Skeletal muscle cell (primary cell): Measurements from ENCODE around the gene STX2.
"Not testable (repeated sequence)": the region's sequence is repeated elsewhere in the genome, so short reads cannot be mapped to it uniquely, and the experiment has no call there.

Experiments used
- DNase-seq: peaks from one replicate; pipeline ENCODE4 v3.0.0-alpha.2; 2010; ENCODE audit warnings: low read depth
- H3K4me3 ChIP-seq: 2 replicates; pipeline ENCODE4 v1.5.1; 2011; ENCODE audit warnings: low read depth, mild to moderate bottlenecking, control low read depth, low read length, moderate library complexity

Gene STX2

DNA sequence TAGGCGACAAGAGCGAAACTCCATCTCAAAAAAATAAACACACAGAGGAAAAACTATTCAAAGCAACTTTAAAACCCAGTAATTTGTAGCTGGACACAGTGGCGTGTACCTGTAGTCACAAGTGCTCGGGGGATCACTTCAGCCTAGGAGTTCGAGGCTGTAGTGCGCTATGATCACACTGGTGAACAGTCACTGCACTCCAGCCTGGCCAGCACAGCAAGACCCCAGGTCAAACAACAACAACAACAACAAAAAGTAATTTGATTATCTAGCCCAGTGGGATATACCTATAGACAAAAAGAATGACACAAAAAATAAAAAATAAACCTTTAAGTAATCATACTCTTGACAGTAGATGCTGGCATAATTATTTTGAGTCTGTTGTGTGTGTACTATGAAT, 29.3 kb downstream of the STX2 start:
- no peak overlapping the region for H3K4me3 ChIP-seq
- no peak for DNase-seq

DNA sequence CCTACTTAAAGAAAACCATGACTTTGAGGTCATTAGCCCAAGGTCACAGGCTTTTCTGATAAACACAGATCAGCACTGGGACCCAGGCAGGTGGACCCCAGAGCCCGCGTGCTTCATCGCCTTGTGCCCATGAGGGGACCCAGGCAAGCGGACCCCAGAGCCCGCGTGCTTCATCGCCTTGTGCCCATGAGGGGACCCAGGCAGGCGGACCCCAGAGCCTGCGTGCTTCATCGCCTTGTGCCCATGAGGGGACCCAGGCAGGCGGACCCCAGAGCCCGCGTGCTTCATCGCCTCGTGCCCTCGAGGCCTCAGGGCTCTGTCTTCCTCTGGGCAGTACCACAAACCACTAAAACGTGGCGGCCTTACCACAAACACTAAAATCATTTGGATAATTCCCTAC, 31.7 kb downstream of the STX2 start:
- no peak overlapping the region for H3K4me3 ChIP-seq
- no peak for DNase-seq

DNA sequence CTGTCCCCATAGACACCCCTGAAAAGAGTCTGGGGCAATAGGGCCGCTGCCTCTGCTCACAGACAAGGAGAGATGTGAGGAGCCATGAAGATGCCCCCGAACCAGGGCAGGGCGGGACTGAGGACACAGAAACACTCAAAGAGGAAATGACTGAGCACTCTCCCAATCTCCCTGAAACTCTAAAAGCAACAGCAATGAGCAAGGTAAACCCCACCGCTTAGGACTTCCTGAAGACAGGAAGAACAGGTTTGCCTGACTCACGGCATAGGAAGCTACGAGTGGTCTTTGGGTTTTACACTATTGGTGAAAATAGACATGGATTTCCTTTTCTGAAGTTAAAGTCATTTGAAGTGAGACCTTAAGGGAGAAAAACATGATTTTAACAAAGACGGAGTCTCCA, 32.5 kb downstream of the STX2 start:
- no peak for DNase-seq
- no peak overlapping the region for H3K4me3 ChIP-seq

DNA sequence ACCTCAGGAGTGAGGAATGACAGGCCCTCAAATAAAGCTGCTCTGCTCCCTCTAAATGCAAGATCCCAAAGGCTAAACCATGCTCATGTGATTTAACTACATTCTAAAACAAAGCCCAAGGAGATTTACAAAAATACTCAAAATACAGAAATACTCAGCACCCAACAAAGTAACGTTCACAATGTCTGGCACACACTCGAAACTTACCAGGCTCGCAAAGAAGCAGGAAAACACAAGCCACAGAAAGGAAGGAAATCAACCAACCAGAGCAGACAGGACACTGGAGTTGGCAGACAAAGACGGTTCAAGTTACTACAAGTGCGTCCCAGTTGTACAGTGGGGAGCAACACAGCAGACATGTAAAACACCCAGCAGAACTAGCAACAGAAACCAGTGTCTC, 33.4 kb downstream of the STX2 start:
- H3K4me3 ChIP-seq, result no peak overlapping the region
- DNase-seq, result no peak

DNA sequence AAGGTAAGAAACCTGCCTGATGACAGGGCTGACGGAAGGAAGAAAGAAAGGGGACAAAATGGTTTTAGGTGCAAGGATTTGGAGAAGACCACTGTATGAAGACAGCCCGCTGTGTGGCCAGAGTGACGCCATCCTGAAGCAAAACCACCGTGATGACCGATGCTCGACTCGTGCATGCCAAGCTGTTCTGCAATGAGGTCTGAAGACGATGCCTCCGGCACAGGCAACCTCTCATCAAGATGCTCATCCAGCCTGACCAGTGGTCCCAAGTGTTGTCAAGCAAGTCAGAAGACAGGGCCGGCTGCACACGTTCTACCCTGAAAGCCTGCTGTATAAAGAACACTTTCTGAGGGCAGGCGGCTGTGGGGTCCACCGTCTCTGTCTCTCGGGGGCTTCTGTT, 34.8 kb downstream of the STX2 start:
- DNase-seq, result no peak
- no peak overlapping the region for H3K4me3 ChIP-seq

DNA sequence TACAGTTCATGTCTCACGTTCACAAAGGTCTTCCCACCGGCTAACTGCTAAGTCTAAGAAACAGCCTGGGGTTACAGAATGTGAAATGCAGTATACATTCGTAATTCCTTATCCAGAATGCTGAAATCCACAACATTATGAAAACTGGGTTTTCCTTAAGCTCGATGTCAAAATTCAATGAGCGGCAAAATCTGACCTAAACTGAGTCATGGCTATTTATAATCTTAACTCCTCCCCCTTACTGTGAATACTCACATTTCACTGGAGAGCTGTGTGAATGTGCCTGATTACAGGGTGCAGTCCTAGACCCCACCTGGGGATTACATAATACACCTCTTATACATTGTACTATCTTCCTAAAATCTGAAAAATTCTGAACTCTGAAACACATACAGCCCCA, 35.3 kb downstream of the STX2 start:
- no peak for DNase-seq
- H3K4me3 ChIP-seq, result no peak overlapping the region

DNA sequence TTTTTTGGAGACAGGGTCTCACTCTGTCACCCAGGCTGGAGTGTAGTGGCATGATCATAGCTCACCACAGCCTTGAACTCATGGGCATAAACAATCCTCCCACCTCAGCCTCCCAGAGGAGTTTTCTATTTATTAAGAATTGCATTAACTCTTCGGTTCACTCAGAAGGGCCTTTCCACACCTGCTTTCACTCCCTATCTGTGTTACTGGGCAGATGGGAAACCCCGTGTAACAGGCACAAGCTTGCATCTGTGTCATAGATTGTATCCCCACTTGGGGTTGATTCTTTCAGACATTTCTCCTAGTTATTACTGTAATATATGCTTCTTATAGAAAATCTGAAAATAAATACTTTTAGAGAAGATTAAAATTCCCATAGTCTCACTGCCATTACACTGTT, 38.7 kb downstream of the STX2 start:
- DNase-seq, result no peak

DNA sequence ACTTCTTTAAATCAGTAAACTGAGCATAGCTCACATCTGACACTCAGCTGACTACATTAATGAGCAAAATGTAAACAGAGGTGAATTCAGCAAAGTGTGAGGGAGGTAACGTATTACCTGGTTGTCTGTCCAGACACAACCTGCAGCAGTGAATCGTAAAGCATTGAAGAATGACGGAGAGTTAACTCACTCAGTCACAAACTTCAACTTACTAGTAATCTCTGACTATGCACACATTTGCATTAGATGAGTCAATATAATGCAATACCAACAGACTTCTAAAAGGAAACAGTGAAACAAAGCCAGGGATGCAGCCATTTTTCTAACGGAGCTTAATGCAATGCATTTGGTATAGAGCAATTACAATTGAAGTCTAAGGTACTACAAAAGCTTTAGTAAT, 40.0 kb downstream of the STX2 start:
- no peak for DNase-seq
- no peak overlapping the region for H3K4me3 ChIP-seq

More for the DNA sequence above, 38.7 kb downstream of the STX2 start:
- no peak overlapping the region for H3K4me3 ChIP-seq

DNA sequence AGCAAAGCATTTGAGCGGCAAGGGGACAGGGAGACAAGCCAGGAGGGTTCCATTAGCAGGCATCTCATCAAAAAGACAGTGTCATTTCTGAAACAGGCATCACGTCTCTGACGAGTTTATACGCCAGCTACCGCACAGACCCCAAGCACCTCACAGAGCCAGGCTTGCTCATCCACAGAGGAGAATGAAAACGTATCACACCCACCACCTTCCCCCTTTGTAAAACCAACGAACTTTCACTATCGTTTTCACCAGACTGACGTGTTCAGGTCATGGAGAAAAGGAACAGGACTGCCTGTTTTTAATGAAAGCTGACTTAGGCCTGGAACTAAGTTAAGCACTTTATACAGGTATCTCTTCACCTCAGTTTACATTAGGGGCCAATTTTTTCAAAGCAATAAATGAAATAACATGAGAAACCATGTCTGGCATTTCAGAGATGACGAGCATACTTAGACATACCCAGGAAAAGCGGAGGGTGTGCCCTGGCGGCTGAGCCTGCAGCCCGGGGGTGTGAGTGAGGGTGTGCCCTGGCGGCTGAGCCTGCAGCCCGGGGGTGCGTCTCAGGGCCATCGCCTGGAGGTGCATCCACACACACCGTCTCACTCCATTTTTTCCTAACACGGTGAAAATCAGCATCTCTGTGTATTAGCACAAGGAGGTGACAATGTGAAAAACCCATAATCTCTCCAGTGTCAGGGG, 41.9 kb downstream of the STX2 start:
- H3K4me3 ChIP-seq, result no peak overlapping the region
- DNase-seq, result no peak

DNA sequence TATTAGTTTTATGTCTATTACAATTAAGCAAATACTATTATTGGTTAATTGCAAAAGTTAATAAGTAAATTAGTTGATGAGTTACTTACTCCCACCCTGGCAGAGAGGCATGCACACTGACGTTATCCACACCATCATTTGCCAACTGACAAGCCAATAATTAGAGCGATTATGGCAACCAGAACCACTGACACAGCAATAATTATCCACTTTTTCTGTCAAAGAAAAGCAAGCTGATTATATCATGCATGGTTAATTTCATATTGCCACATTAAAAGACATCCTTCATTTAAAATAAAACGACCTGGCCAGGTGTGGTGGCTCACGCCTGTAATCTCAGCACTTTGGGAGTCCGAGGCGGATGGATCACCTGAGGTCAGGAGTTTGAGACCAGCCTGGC, 43.1 kb downstream of the STX2 start:
- H3K4me3 ChIP-seq, result no peak overlapping the region
- DNase-seq, result no peak

DNA sequence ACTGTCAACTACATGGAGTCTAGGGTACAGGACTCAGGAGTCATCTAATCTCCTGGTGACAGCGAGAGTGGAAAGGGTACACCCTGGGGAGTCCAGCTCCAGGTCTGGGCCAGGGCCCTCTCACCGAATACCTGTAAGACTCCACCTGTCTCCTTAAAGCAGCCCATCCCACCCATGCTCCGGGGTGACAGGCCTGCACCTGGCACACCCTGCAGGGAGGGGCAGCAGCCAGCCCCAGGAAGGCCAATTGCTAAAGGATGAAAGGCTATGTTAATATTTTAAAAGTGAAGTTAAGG, 45.5 kb downstream of the STX2 start:
- H3K4me3 ChIP-seq, result no peak overlapping the region
- DNase-seq, result no peak

DNA sequence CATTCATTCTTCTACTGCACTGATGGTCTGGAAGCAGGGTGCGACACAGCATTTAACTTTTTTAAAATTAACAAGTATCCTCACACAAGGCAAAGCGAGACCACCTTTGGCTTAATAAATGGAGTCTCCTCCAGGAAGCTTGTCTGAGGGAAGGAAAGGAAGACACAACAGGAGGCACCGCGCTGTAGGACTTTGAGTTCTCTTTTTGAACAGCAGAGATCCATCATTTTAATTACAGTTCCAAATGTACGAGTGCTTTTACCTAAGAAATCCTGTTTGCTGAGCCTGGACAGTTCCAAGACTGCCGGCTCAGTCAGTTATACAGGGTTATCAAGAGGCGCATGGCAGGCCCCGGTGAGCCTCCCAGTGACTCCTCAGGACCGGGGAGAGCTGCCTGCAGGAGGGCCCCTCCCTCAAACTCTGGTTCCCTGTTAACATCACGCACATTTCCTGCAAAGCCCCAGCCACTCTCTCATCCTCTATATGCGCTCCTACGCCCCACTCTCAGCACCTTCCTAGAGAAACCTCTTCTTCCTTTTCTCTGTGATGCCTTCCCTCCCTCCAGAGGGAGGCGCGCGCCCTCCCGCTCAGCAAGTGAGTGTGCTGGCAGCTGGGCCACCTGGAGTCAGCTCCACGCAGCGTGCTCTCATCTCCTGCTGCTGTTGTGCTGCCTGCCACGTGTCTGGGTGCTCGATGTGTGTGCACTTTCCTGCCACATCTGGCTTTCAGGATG, 46.1 kb downstream of the STX2 start:
- H3K4me3 ChIP-seq, result no peak overlapping the region
- DNase-seq, result no peak

DNA sequence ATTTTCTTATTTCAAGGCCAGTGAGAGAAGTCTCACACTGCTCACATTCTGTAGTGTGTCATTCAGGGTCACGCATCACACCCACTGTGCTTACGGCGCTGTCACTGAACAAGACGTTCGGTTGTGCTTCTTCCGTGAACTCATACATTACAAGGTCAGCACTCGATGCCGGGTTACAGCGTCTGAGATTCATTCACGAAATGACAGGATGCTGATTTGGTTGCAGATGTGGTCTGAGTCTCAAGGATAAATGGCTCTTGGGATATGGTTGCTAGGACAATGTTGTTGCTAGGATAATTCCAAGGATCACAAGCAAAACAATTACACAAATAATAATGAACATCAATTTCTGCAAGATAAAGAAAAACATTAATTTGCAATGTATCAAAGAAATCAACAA, 47.4 kb downstream of the STX2 start:
- H3K4me3 ChIP-seq, result no peak overlapping the region
- DNase-seq, result no peak

DNA sequence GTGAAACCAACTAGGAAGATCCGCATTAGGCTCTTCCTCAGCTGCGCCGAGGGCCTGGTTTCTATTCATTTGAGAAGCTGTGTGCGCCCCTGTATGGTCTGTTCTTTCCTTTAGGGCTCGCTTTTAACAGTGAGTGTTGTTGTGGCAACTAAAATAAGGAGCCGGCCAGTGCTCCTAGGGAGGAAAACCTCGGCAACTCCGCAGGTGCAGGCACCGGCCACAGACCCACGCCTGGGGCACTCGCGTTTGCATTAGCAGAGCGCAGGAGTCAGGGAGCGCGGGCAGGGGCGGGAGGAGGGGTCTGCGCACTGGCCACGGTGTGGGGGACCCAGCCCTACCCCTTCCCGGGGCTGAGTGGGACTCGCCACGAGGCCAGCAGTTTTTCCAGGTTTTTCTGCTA, 50.5 kb downstream of the STX2 start:
- H3K4me3 ChIP-seq, result no peak overlapping the region

DNA sequence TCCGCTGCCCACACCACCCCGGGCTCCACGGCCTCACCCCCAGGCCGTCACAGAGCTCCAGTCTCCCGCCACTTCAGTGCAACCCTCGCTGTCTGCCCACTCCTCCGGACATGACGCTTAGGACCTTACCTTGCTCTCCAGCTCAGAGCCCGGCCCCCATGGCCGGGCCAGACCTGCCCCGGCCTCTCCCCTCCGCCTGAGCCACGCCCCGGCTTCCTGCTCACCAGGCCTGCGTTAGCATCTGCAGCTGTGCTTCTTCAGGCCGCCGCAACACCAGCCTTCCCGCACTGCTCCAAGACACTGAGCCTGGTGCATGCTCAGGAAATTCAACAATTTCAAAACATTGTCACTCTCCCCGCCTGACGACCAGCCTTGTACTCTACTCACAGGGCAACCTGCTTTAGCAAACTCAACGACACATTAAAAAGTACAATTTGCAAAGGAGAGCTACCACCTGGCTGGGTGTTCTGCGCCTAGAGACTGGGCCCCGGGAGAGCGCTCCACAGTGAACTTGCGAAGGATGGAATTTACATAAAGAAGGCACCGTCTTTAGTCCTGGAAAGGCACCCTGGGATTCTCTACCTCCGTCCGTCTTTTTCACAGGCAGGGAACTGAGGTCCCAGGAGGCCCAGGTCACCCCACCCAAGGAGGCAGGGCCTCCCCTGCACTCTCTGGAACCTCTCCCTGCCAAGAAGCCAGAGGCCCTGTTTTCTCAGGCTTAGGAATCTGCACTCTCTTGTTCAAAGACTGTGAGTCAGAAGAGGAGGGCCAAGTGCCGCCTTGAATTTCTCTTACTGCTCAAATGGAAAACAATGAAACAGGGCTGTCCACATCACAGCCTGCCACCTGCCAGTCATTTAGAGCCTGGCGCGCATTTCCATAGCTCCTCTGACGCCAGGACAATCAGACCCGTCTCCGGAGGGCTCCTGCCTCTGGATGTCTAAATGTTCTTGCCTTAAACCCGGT, 51.3 kb downstream of the STX2 start:
- peak; percentile 52 for DNase-seq
- no peak overlapping the region for H3K4me3 ChIP-seq

More for the DNA sequence above, 50.5 kb downstream of the STX2 start:
- no peak for DNase-seq

DNA sequence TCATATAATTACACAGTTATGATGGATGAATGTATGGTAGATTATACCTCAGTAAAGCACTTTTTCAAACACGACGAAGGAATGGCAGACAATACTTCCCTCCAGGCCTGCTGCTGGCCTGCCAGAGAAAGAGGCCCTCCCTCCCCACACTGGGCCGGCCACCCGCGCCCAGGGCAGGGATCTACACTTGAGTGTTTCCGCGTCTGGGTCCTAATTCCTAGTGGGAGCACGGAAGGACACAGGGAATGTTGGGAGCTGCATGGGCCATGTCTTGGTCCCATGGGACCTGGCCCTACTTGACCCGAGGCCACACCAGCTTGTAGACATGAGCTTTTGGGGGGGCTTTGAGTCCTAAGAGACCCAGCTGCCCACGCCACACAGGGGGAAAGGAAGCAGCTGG, 52.0 kb downstream of the STX2 start:
- no peak for DNase-seq
- no peak overlapping the region for H3K4me3 ChIP-seq

DNA sequence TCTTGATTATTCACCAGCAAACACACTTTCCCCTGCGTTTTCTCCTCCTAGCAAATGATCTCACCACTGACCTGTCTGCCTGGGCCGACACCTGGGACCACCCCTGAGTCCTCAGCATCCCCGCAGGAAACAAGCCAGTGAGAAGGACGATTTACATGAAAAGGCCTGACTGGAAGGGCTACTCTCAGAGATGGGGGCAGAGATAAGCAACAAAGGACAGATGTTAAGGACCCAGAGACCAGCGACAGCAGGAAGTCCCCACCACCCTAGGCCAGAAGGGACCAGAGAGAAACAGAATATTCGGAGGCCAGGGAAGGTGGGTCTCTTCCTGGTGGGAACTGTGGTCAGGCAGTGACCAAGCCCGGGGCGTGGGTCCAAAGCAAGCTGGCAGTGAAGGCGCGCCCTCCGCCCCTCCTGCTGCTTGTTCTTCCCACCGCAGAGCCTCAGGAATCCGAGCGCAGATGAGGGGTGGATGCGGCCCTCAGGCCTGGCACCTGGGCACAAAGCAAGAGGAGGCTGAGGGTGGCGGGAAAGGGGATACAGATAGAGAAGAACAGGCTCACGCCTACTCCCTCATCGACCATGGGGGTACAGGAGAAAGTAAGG, 55.8 kb downstream of the STX2 start:
- no peak for DNase-seq
- no peak overlapping the region for H3K4me3 ChIP-seq

DNA sequence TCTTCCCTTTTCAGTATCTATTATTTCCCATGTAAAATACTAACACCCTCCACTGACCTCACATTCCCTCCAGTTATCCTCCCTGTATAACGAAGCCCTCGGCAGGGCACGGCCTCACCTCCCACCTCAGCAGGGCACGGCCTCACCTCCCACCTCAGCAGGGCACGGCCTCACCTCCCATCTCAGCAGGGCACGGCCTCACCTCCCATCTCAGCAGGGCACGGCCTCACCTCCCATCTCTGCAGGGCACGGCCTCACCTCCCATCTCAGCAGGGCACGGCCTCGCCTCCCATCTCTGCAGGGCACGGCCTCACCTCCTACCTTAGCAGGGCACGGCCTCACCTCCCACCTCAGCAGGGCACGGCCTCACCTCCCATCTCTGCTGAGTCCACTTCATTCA, 56.8 kb downstream of the STX2 start:
- not testable (repeated sequence) for DNase-seq, H3K4me3 ChIP-seq

DNA sequence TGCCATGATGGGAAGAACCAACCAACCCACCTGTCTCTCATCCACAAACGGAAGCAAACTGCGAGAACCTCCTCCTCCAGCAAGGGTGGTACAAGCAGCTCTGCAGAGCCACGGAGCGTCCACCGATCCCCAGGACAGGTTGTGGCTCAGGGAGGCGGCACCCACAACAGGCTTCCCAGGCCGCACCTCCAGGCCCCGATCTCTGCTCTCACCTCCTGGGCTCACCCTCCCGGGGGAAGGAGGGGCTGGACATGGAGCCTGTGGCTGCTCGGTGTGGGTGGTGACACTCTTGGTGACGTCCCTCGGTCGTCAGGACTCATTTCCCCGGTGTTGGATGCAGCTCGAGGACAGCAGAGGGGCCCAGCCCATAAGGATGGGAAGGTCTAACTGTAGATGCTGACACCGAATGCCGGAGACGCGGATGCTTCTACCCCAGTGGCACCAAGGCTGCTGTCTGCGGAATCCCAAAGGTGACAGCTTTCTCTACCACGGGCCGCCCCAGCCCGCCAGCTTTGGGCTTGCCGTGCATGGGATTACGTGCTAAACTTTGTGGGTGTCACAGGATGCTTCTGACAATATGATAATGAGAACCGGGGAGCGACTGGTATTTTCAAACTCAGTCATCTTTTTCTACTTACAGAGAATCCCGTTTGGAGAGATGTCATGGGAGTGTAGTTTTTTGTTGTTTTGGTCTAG, 58.0 kb downstream of the STX2 start:
- H3K4me3 ChIP-seq, result no peak overlapping the region
- no peak for DNase-seq
